NCI-H524 (cell line): ENCODE measurements around the gene WDR48.

ENCODE experiments used
- DNase-seq, 2 experiments: peaks; one replicate each; lab custom pipeline; 2025; lab: John Stamatoyannopoulos, UW

The WDR48 gene

GRCh38 chr3:39102504-39103323 is 50.9 kb downstream of the WDR48 start:
- DNase-seq = no peak

GRCh38 chr3:39103324-39103693 is 51.5 kb downstream of the WDR48 start:
- peak in 1 of 2 experiments; percentile 7 for DNase-seq

GRCh38 chr3:39103791-39104552 is 52.2 kb downstream of the WDR48 start:
- no peak for DNase-seq

- peak in 1 of 2 experiments; percentile 24 for DNase-seq
These were observed 53.3 kb downstream of the WDR48 start for GRCh38 chr3:39104961-39105686.

- no peak for DNase-seq
These were observed 53.9 kb downstream of the WDR48 start for GRCh38 chr3:39105687-39106063.

GRCh38 chr3:39106281-39106811 is 54.5 kb downstream of the WDR48 start:
- no peak for DNase-seq

GRCh38 chr3:39106851-39107387 is 55.1 kb downstream of the WDR48 start:
- peak in 1 of 2 experiments; percentile 15 for DNase-seq

GRCh38 chr3:39107388-39108199 is 55.8 kb downstream of the WDR48 start, which contains the start of the genes GORASP1 and TTC21A:
Gene GORASP1, minus strand, starts transcription at chr3:39107627. Its CDS starts 86 bp downstream, at chr3:39107541.
Gene TTC21A, plus strand, starts transcription at chr3:39107680. Its CDS starts 158 bp downstream, at chr3:39107838.
- peak; percentile 66 to 80 for DNase-seq

- no peak for DNase-seq
These were observed 56.4 kb downstream of the WDR48 start for GRCh38 chr3:39108200-39108710.

- no peak for DNase-seq
These were observed 57.3 kb downstream of the WDR48 start for GRCh38 chr3:39109086-39109485.

- DNase-seq = no peak
These were observed 58.3 kb downstream of the WDR48 start for GRCh38 chr3:39110041-39110639.

- DNase-seq = no peak
These were observed 60.3 kb downstream of the WDR48 start for GRCh38 chr3:39112113-39112512.

- no peak for DNase-seq
These were observed 60.7 kb downstream of the WDR48 start for GRCh38 chr3:39112535-39112934.

- DNase-seq = no peak
These were observed 61.5 kb downstream of the WDR48 start for GRCh38 chr3:39113291-39113690.

- DNase-seq = no peak
These were observed 62.6 kb downstream of the WDR48 start for GRCh38 chr3:39114456-39114855.

GRCh38 chr3:39115870-39116269 is 64.1 kb downstream of the WDR48 start:
- no peak for DNase-seq

- no peak for DNase-seq
These were observed 66.3 kb downstream of the WDR48 start for GRCh38 chr3:39118079-39118478.

GRCh38 chr3:39118931-39119660 is 67.3 kb downstream of the WDR48 start:
- DNase-seq = no peak

GRCh38 chr3:39121621-39122020 is 69.8 kb downstream of the WDR48 start:
- no peak for DNase-seq

- no peak for DNase-seq
These were observed 71.0 kb downstream of the WDR48 start for GRCh38 chr3:39122813-39123212.
